Endodermal cell (in vitro differentiated cells): Measurements from ENCODE around the gene HOXB2. TPM values are rescaled to one million over a fixed set of nuclear protein-coding genes. Genes with fewer than 3 reads are reported as not detected.

Experiments
- DNase-seq: peaks from one replicate; pipeline ENCODE4 v3.0.0-alpha.2; 2017
- H3K27ac ChIP-seq: 2 replicates; pipeline ENCODE4 v1.5.1; 2013; ENCODE audit warnings: mild to moderate bottlenecking, low read depth, low read length, moderate library complexity
- H3K27me3 ChIP-seq: 2 replicates; pipeline ENCODE4 v1.6.1; 2013; ENCODE audit warnings: mild to moderate bottlenecking, low read length, moderate library complexity; ENCODE audit not compliant: insufficient read depth, control insufficient read depth, poor library complexity, severe bottlenecking
- H3K36me3 ChIP-seq: 2 replicates; pipeline ENCODE4 v1.7.0; 2013; ENCODE audit warnings: mild to moderate bottlenecking, low read length, moderate library complexity; ENCODE audit not compliant: control insufficient read depth, insufficient read depth
- H3K4me1 ChIP-seq: one replicate; pipeline ENCODE4 v1.7.0; 2013; ENCODE audit warnings: low read length; ENCODE audit not compliant: control insufficient read depth, insufficient read depth
- H3K4me3 ChIP-seq: 2 replicates; pipeline ENCODE4 v1.5.1; 2013; ENCODE audit warnings: mild to moderate bottlenecking, low read length, moderate library complexity
- H3K9ac ChIP-seq: 2 replicates; pipeline ENCODE4 v1.6.1; 2013; ENCODE audit warnings: mild to moderate bottlenecking, low read length, moderate library complexity; ENCODE audit not compliant: poor library complexity, severe bottlenecking; ENCODE audit errors: extremely low read depth
- H3K9me3 ChIP-seq: 2 replicates; pipeline ENCODE4 v1.6.1; 2013; ENCODE audit warnings: mild to moderate bottlenecking, low read length, moderate library complexity; ENCODE audit not compliant: control insufficient read depth
- H3K27ac Mint-ChIP-seq: 2 replicates; pipeline ENCODE4 v1.8.0; 2020; ENCODE audit warnings: mixed read lengths
- H3K27me3 Mint-ChIP-seq: 2 replicates; pipeline ENCODE4 v1.8.0; 2021; ENCODE audit warnings: mild to moderate bottlenecking, mixed read lengths; ENCODE audit not compliant: insufficient read depth
- H3K36me3 Mint-ChIP-seq: 2 replicates; pipeline ENCODE4 v1.8.0; 2020; ENCODE audit warnings: low read depth, mixed read lengths
- H3K4me1 Mint-ChIP-seq: 2 replicates; pipeline ENCODE4 v1.8.0; 2020; ENCODE audit warnings: mixed read lengths
- H3K4me3 Mint-ChIP-seq: 2 replicates; pipeline ENCODE4 v1.8.0; 2020; ENCODE audit warnings: mild to moderate bottlenecking, moderate library complexity, mixed read lengths
- H3K9me3 Mint-ChIP-seq: 2 replicates; pipeline ENCODE4 v1.8.0; 2020; ENCODE audit warnings: mild to moderate bottlenecking, mixed read lengths
- WGBS, 2 experiments: methylation state at CpG; one replicate each; pipeline versions ENCODE4 v1.1.5 to v1.1.7; 2013; ENCODE audit warnings: missing lambda C conversion rate in 2 of 2, mixed read lengths in 1 of 2; ENCODE audit not compliant: insufficient coverage in 1 of 2, insufficient read length in 1 of 2; 5-methylcytosine and 5-hydroxymethylcytosine counted together
- total RNA-seq, 2 donors: library from RNA; stranded (reverse); fragmentation: NEBNext Ultra II Directional in 1 of 2; extraction: Animal tissue kit (Norgen Biotek cat#: 25700) in 1 of 2; gene quantifications; 2 replicates in 1 of 2; 3 replicates in 1 of 2; pipeline ENCODE4 v1.2.1, GENCODE V29; 2021
- TF ChIP-seq, protein P1 (sequence below): fragments of 200-600 bp; sonication (generic); conservative IDR thresholded peaks from 2 replicates; pipeline ENCODE4 v1.5.0; 2021; ENCODE audit warnings: antibody characterized with exemption, mild to moderate bottlenecking

Gene HOXB2
- total RNA-seq, 2 donors from 2014 or later: 0.22 TPM; not detected in 1

DNA sequence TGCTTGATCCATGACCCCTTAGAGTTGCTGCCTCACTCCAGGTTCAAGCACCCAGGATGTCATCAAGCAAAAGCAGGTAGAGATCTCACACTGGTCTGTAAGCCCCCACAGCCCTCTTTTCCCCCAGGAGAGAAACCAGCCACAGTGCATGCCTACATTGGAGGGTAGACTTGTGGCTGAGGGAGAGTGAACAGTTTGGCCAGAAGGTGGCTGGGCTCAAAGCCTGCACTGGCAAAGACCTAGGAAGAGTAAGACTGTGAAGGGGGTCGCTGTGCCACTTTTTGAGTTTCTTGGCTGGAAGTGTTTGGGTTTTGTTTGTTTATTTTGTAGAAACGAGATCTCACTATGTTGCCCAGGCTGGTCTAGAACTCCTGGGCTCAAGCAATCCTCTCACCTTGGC, 42.6 kb downstream of the HOXB2 start:
- no peaks in the 10 kb centered on the region for H3K9me3 Mint-ChIP-seq
- no peak overlapping the region for H3K27ac Mint-ChIP-seq
- H3K27me3 ChIP-seq: peaks cover 54% of the 10 kb centered on the region
- H3K27me3 Mint-ChIP-seq: peaks cover 94% of the 10 kb centered on the region
- no peaks in the 10 kb centered on the region for H3K9me3 ChIP-seq
- DNase-seq: no peak
- H3K4me1 ChIP-seq: peaks cover 30% of the 10 kb centered on the region
- WGBS, 2 experiments: 79% methylated on average over 2 of the region's 2 CpGs; no CpG with 5 or more reads in 1 of the 2 experiments
- peaks cover 37% of the 10 kb centered on the region for H3K4me1 Mint-ChIP-seq
- no peak overlapping the region for H3K27ac ChIP-seq
- H3K9ac ChIP-seq: no peak overlapping the region
- no peak overlapping the region for H3K4me3 Mint-ChIP-seq
- TF ChIP-seq, protein P1, sequence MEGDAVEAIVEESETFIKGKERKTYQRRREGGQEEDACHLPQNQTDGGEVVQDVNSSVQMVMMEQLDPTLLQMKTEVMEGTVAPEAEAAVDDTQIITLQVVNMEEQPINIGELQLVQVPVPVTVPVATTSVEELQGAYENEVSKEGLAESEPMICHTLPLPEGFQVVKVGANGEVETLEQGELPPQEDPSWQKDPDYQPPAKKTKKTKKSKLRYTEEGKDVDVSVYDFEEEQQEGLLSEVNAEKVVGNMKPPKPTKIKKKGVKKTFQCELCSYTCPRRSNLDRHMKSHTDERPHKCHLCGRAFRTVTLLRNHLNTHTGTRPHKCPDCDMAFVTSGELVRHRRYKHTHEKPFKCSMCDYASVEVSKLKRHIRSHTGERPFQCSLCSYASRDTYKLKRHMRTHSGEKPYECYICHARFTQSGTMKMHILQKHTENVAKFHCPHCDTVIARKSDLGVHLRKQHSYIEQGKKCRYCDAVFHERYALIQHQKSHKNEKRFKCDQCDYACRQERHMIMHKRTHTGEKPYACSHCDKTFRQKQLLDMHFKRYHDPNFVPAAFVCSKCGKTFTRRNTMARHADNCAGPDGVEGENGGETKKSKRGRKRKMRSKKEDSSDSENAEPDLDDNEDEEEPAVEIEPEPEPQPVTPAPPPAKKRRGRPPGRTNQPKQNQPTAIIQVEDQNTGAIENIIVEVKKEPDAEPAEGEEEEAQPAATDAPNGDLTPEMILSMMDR: peak; percentile 13
- no peak overlapping the region for H3K4me3 ChIP-seq
- no peaks in the 10 kb centered on the region for H3K36me3 ChIP-seq
- H3K36me3 Mint-ChIP-seq: no peaks in the 10 kb centered on the region

DNA sequence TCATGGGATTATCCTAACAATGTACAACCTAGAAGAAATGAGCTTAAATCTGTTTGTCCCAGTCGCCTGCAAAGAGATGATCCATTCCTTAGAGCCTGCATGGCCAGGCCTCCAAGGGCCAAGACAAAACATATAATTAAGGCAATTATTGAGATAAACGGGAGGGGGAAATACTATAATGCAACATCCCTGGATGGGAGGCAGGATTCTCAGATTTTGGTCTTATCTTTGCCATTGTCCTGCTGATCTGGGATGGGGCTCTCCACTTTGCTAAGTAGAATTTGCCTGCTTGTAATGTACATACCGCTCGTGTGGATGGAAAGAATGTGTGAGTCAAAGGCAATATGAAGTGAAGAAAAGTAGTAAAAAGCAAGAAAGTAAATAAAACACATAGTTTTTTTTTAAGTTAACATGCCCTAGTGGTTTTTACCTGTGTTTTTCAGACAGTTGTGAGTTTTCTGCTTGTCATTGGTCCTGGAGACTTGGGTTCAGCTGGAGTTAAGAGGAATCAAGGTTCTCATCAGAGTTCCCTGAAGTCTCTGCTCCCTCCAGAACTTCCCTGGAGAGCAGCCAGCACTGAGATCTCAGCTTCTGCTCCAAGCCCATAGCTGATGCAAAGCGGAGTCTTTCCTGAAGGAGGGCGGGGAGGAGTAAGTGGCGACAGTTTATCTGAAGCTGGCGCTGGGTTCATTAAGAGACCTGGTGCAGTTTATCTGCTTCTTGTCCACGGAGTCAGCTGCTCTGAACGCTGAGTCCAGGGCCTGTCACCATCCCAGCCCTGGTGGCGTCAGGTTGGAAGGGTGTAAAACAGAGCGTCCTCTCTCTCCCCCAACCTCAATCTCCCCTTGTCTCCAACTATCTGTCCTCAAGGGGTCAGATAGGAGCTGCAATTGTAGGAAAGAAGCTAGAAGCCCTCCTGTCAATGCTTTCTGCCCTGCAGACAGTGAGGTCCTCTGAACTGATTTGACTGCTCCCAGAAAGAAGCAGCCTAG, 44.2 kb downstream of the HOXB2 start:
- peaks cover 32% of the 10 kb centered on the region for H3K4me1 ChIP-seq
- no peak overlapping the region for H3K4me3 ChIP-seq
- H3K36me3 Mint-ChIP-seq: no peaks in the 10 kb centered on the region
- 72 to 74% methylated on average over 12 of the region's 12 CpGs for WGBS, 2 experiments
- peak; percentile 81 for DNase-seq
- H3K9ac ChIP-seq: no peak overlapping the region
- TF ChIP-seq, protein P1: peak; percentile 72
- H3K27ac ChIP-seq: no peak overlapping the region
- H3K36me3 ChIP-seq: no peaks in the 10 kb centered on the region
- no peak overlapping the region for H3K4me3 Mint-ChIP-seq
- H3K27ac Mint-ChIP-seq: no peak overlapping the region
- no peaks in the 10 kb centered on the region for H3K9me3 Mint-ChIP-seq
- H3K27me3 Mint-ChIP-seq: peaks cover 92% of the 10 kb centered on the region
- peaks cover 37% of the 10 kb centered on the region for H3K4me1 Mint-ChIP-seq
- peaks cover 55% of the 10 kb centered on the region for H3K27me3 ChIP-seq
- H3K9me3 ChIP-seq: no peaks in the 10 kb centered on the region

GRCh38 chr17:48499735-48500434, 45.0 kb downstream of the HOXB2 start:
- Mint-ChIP-seq H3K36me3 (no peaks in the 10 kb centered on the region), H3K27ac (no peak overlapping the region), H3K4me1 (peaks cover 36% of the 10 kb centered on the region), H3K27me3 (peaks cover 94% of the 10 kb centered on the region), H3K9me3 (no peaks in the 10 kb centered on the region), H3K4me3 (no peak overlapping the region)
- peaks cover 64% of the 10 kb centered on the region for H3K27me3 ChIP-seq
- WGBS, 2 experiments: 85 to 86% methylated on average over 3 of the region's 5 CpGs
- no peaks in the 10 kb centered on the region for H3K36me3 ChIP-seq
- H3K4me3 ChIP-seq: no peak overlapping the region
- H3K9ac ChIP-seq: no peak overlapping the region
- TF ChIP-seq, protein P1: no peak
- DNase-seq: no peak
- H3K9me3 ChIP-seq: no peaks in the 10 kb centered on the region
- peaks cover 27% of the 10 kb centered on the region for H3K4me1 ChIP-seq
- H3K27ac ChIP-seq: no peak overlapping the region
